ENCODE results near the gene AVPR1B.
A peak's percentile ranks its signal among the peaks of the same experiment; 100 is the strongest.

The AVPR1B gene

GRCh38 chr1:206111271-206111927 lies 5.8 kb downstream of the AVPR1B start:
- no peak for DNase-seq

GRCh38 chr1:206110820-206111219 lies 6.4 kb downstream of the AVPR1B start:
- no peak for DNase-seq

- no peak for DNase-seq
Measured at GRCh38 chr1:206110161-206110560, 7.0 kb downstream of the AVPR1B start.

- no peak for DNase-seq
Measured at GRCh38 chr1:206109718-206110117, 7.5 kb downstream of the AVPR1B start.

GRCh38 chr1:206108635-206109034 lies 8.6 kb downstream of the AVPR1B start:
- no peak for DNase-seq

- no peak for DNase-seq
Measured at GRCh38 chr1:206107168-206107544, 10.0 kb downstream of the AVPR1B start.

- peak; percentile 67 for DNase-seq
Measured at GRCh38 chr1:206106328-206107167, 10.6 kb downstream of the AVPR1B start.

GRCh38 chr1:206105464-206105995 lies 11.7 kb downstream of the AVPR1B start:
- no peak for DNase-seq

- DNase-seq: no peak
Measured at GRCh38 chr1:206103979-206104378, 13.2 kb downstream of the AVPR1B start.

GRCh38 chr1:206102292-206102936 lies 14.8 kb downstream of the AVPR1B start:
- no peak for DNase-seq

GRCh38 chr1:206101351-206102045 lies 15.7 kb downstream of the AVPR1B start:
- no peak for DNase-seq

- no peak for DNase-seq
Measured at GRCh38 chr1:206100226-206100815, 16.9 kb downstream of the AVPR1B start.

GRCh38 chr1:206098242-206098919 lies 18.8 kb downstream of the AVPR1B start:
- no peak for DNase-seq

- no peak for DNase-seq
Measured at GRCh38 chr1:206097381-206097780, 19.8 kb downstream of the AVPR1B start.

- DNase-seq: peak; percentile 95
Measured at GRCh38 chr1:206094024-206094423, 23.2 kb downstream of the AVPR1B start.

- DNase-seq: no peak
Measured at GRCh38 chr1:206089341-206089740, 27.8 kb downstream of the AVPR1B start.

- no peak for DNase-seq
Measured at GRCh38 chr1:206087091-206087490, 30.1 kb downstream of the AVPR1B start.

GRCh38 chr1:206083750-206084149 lies 33.4 kb downstream of the AVPR1B start:
- DNase-seq: no peak

- no peak for DNase-seq
Measured at GRCh38 chr1:206082831-206083695, 34.1 kb downstream of the AVPR1B start.

- DNase-seq: no peak
Measured at GRCh38 chr1:206081856-206082255, 35.3 kb downstream of the AVPR1B start.
